Measurements from ENCODE around the gene CELA2B.

CELA2B gene

GRCh38 chr1:15531003-15531402 lies 55.1 kb downstream of the CELA2B start:
- DNase-seq, result no peak

GRCh38 chr1:15531682-15532081 lies 55.8 kb downstream of the CELA2B start:
- DNase-seq, result no peak

- no peak for DNase-seq
Measured at GRCh38 chr1:15538771-15539170, 62.9 kb downstream of the CELA2B start.

- DNase-seq, result no peak
Measured at GRCh38 chr1:15540186-15540585, 64.3 kb downstream of the CELA2B start.

Data from islet precursor cell (in vitro differentiated cells).